Right lung (tissue), 5 donors: Measurements from ENCODE around the gene HNRNPF. TPM values are rescaled to one million over a fixed set of nuclear protein-coding genes. Genes with fewer than 3 reads are reported as not detected.

Experiments used
- polyA plus RNA-seq, 5 donors: library from polyadenylated mRNA; unstranded; fragments of 120-200 nt; gene quantifications; one replicate each; pipeline versions ENCODE4 v1.2.1 to v1.2.3, GENCODE V29; 2013; ENCODE audit warnings: inconsistent platforms in 1 of 5, low replicate concordance in 1 of 5; ENCODE audit not compliant: insufficient read length in 5 of 5, insufficient read depth in 1 of 5

HNRNPF gene
- polyA plus RNA-seq, 5 donors, result 171 to 190 (median 179) TPM

Other genes with a start within 250 kb of the HNRNPF start
- gene RASGEF1A, start 142.1 kb downstream of the HNRNPF start, polyA plus RNA-seq, result 1 to 10 TPM; 1.8 to 4.8 (median 3.4) TPM
- gene FXYD4, start 37.5 kb downstream of the HNRNPF start, polyA plus RNA-seq, result under 1 TPM in 1 of 5 donors, not detected in 4; 0.22 TPM
- 10 to 100 TPM in 1 of 5 donors, 1 to 10 TPM in 4; 7.4 to 10.3 (median 9.1) TPM for gene ZNF487, start 27.9 kb upstream of the HNRNPF start, polyA plus RNA-seq
- gene ZNF239, start 165.4 kb upstream of the HNRNPF start, polyA plus RNA-seq, result 10 to 100 TPM in 2 of 5 donors, 1 to 10 TPM in 3; 8.5 to 12.6 (median 9.9) TPM
- gene ZNF485, start 197.3 kb upstream of the HNRNPF start, polyA plus RNA-seq, result 1 to 10 TPM; 3.8 to 5.9 (median 5.9) TPM
- 10 to 100 TPM; 49.8 to 62.9 (median 54.6) TPM for gene ZNF32, start 239.7 kb upstream of the HNRNPF start, polyA plus RNA-seq